ENCODE results near the gene DHRSX. TPM values are rescaled to one million over a fixed set of nuclear protein-coding genes. Genes with fewer than 3 reads are reported as not detected.

DHRSX gene
- total and polyA plus RNA-seq, 2 of the 13 experiments (the other 11 are each of a cell fraction or from before 2014, with no cell fraction given) = 15.5 to 24.3 TPM

- no peak for TF ChIP-seq ZHX1 (CRISPR knock-in tag; IDR thresholded peaks at IDR 0.05; ENCODE audit: low read depth)
- no peak for TF ChIP-seq MAFG (CRISPR knock-in tag; IDR thresholded peaks at IDR 0.05)
- TF ChIP-seq ATF7-NPFF (CRISPR knock-in tag; IDR thresholded peaks at IDR 0.05; ENCODE audit: low read depth) = 0 out of 2 replicates have a peak, but pooled peaks have one; percentile 37
- TF ChIP-seq ZNF614 (CRISPR knock-in tag; IDR thresholded peaks at IDR 0.05; ENCODE audit: borderline replicate concordance) = no peak
Measured at GRCh38 chrX:2500091-2500802, 529 bp downstream of the DHRSX start (continued).

- ChIA-PET POLR2A (no interaction called here), CTCF (ENCODE audit: low intra/inter-chr PET ratio, low total read pairs) (no interaction called here)
- no peaks in the 10 kb centered on the region; a peak in 1 of 5 replicates for H3K27me3 ChIP-seq (ENCODE audit: control insufficient read depth in 1 of 2, insufficient read depth in 2 of 2, low read length in 2 of 2)
- peak overlapping the region; percentile 92 for H3K27ac ChIP-seq (ENCODE audit: extremely low read length, insufficient read depth, low read length)
- no peak for ATAC-seq
- H3K9me3 ChIP-seq (ENCODE audit: low read length) = no peaks in the 10 kb centered on the region
- H3K9ac ChIP-seq (ENCODE audit: insufficient read depth, low read depth, low read length) = peak overlapping the region; percentile 89
- H3K4me1 ChIP-seq (ENCODE audit: insufficient read depth, low read length) = peaks cover 55% of the 10 kb centered on the region
- DNase-seq (ENCODE audit: low spot score) = no peak
- intact Hi-C loops (cut with micrococcal nuclease; ENCODE audit: unreplicated experiment) = loop anchor here (5.0 kb wide), 1 partner anchor 97 kb away; no protein-coding TSS in a partner anchor
- no peaks in the 10 kb centered on the region for H4K20me1 ChIP-seq (ENCODE audit: insufficient read depth, low read length)
- in situ Hi-C loops (cut with HindIII; ENCODE audit: extremely low pct_ligation_motif_present, low pct_unique_long_range_greater_than_20kb) = no loop called here
- H3K36me3 ChIP-seq (replicated peaks in 1 of 2; ENCODE audit: control insufficient read depth in 1 of 2, insufficient read depth in 2 of 2, low read length in 2 of 2) = peaks cover 2 to 4% of the 10 kb centered on the region in 2 experiments; a peak in 2 of 5 replicates
- no TSS peak for BruUV-seq (replicated peaks)
- peaks cover 47% of the 10 kb centered on the region for H3K79me2 ChIP-seq (ENCODE audit: insufficient read depth, low read length)
- WGBS (ENCODE audit: low lambda C conversion rate) = 7% methylated on average over 7 of the region's 8 CpGs
- H3K4me2 ChIP-seq (ENCODE audit: low read depth, low read length) = peak overlapping the region; percentile 87
- no peak overlapping the region for H2AFZ ChIP-seq (ENCODE audit: low read length)
- no peak for FAIRE-seq
- H3K4me3 ChIP-seq (replicated peaks in 1 of 3; ENCODE audit: insufficient read depth in 1 of 3, low read depth in 2 of 3, low read length in 3 of 3) = peak overlapping the region; percentile 87 to 99 (median 91)
- TF ChIP-seq ZMYM2 (CRISPR knock-in tag; IDR thresholded peaks at IDR 0.05) = 0 out of 2 replicates have a peak, but pooled peaks have one; percentile 45
- TF ChIP-seq ZNF770 (CRISPR knock-in tag; IDR thresholded peaks at IDR 0.05) = peak; percentile 85
- TF ChIP-seq ZNF460 (CRISPR knock-in tag; IDR thresholded peaks at IDR 0.05; ENCODE audit: borderline replicate concordance) = peak; percentile 35; the same call in 1 of the 2 replicates
- TF ChIP-seq KAT7 (CRISPR knock-in tag; IDR thresholded peaks at IDR 0.05; ENCODE audit: borderline replicate concordance) = peak; percentile 30; the same call in 1 of the 2 replicates
- TF ChIP-seq ZNF512B (CRISPR knock-in tag; IDR thresholded peaks at IDR 0.05; ENCODE audit: borderline replicate concordance) = no peak
- no peak for TF ChIP-seq LRRFIP1 (CRISPR knock-in tag; conservative IDR thresholded peaks at IDR 0.05)
Measured at GRCh38 chrX:2499507-2499906, 1.3 kb downstream of the DHRSX start.

Measured in HepG2 (cell line).